MCF 10A (cell line): ENCODE data around the gene GATAD2A. TPM values are rescaled to one million over a fixed set of nuclear protein-coding genes. Genes with fewer than 3 reads are reported as not detected.

ENCODE experiments used
- BruUV-seq: library from RNA; stranded (reverse); fragments of 400-500 nt; replicated peaks from 2 replicates; lab custom pipeline; 2021; lab: Mats Ljungman, UMichigan
- CTCF ChIA-PET: fragments of 300-600 bp; sonication (Branson Sonifier 250); formaldehyde crosslinking; extraction: SDS; loops from one replicate; lab custom pipeline; 2021; ENCODE audit warnings: antibody characterized with exemption, inconsistent platforms; lab: Yijun Ruan, JAX
- POLR2A ChIA-PET: fragments of 300-600, 350-650 bp; sonication (Branson Sonifier 250); formaldehyde crosslinking; extraction: SDS; loops from one replicate; lab custom pipeline; 2020; ENCODE audit warnings: antibody characterized with exemption, inconsistent platforms; lab: Yijun Ruan, JAX
- DNase-seq: peaks from one replicate; pipeline ENCODE4 v3.0.0-alpha.2; 2018; ENCODE audit not compliant: unreplicated experiment
- H3K27ac Mint-ChIP-seq: one replicate; pipeline ENCODE4 v1.8.0; 2022; ENCODE audit warnings: mild to moderate bottlenecking, low read depth, mixed read lengths; ENCODE audit not compliant: unreplicated experiment
- H3K27me3 Mint-ChIP-seq: one replicate; pipeline ENCODE4 v1.8.0; 2022; ENCODE audit warnings: mixed read lengths; ENCODE audit not compliant: insufficient read depth, unreplicated experiment
- H3K36me3 Mint-ChIP-seq: one replicate; pipeline ENCODE4 v1.8.0; 2022; ENCODE audit warnings: mild to moderate bottlenecking, moderate library complexity, mixed read lengths; ENCODE audit not compliant: insufficient read depth, unreplicated experiment
- H3K4me1 Mint-ChIP-seq: one replicate; pipeline ENCODE4 v1.8.0; 2022; ENCODE audit warnings: mixed read lengths; ENCODE audit not compliant: insufficient read depth, unreplicated experiment
- H3K4me3 Mint-ChIP-seq: one replicate; pipeline ENCODE4 v1.8.0; 2022; ENCODE audit warnings: mild to moderate bottlenecking, moderate library complexity, mixed read lengths; ENCODE audit not compliant: unreplicated experiment
- H3K9me3 Mint-ChIP-seq: one replicate; pipeline ENCODE4 v1.8.0; 2022; ENCODE audit warnings: mixed read lengths; ENCODE audit not compliant: unreplicated experiment
- intact Hi-C: fragments of 100-400 bp; cut with micrococcal nuclease; formaldehyde crosslinking; loops from 2 replicates; pipeline ENCODE4 v1.14.1; 2022
- total RNA-seq: library from RNA; stranded (reverse); gene quantifications from 2 replicates; pipeline ENCODE4 v1.2.3, GENCODE V29; 2022
- TF ChIP-seq, protein P1 (sequence below): fragments of 200-600 bp; IDR thresholded peaks from one replicate; pipeline ENCODE4 v1.8.0; 2022; ENCODE audit warnings: antibody characterized with exemption, mild to moderate bottlenecking; ENCODE audit not compliant: unreplicated experiment

Gene GATAD2A
- total RNA-seq, 1 experiment from 2014 or later, result 91.5 TPM

DNA sequence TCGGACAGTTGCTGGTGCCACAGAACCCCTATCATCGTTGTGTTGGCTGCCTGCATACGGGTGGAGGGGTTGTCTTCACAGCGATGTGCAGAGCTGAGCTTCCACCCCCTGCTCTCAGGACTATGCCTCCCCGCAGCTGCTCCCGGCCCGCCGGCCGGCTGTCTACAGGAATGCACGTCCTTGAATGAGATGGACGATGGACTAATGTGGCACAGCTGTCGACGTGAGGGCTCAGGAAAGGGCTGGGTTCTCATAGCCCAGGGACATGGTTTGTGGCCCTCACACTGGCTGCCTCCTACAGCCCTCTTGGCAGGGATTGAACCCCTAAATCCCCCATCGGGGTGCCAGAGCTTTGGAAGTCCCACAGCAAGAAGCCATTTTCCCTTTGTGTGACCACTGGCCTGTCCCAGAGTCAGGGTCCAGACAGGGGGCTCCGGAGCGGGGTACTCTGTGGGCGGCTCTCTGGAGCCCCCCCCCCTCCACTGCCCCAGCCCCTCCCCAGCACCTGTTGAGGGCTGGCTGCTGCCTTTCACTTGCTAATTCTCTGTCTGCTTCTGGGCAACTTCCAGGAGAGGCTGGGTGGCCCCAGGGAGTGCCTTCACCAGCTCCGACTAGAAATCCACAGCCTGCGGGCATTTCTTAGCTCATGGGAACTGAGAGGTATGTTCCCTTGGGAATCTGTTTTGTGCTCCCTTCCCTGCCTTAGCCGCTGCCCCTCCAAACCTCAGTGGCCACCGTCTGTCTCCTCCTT is 69.7 kb downstream of the GATAD2A start:
- Mint-ChIP-seq H3K4me1 (peaks cover 4% of the 10 kb centered on the region), H3K27ac (peak overlapping the region; percentile 31), H3K27me3 (no peaks in the 10 kb centered on the region), H3K4me3 (no peak overlapping the region), H3K9me3 (no peaks in the 10 kb centered on the region), H3K36me3 (peaks cover 17% of the 10 kb centered on the region)
- ChIA-PET POLR2A (interaction anchor here (0.6 to 1.0 kb wide), 2 partner anchors 39 to 90 kb away, joined by 3 read pairs; no protein-coding TSS in a partner anchor), CTCF (interaction anchor here (0.6 to 2.3 kb wide), 5 partner anchors 15 to 113 kb away, joined by 3 to 16 read pairs (median 4); no protein-coding TSS in a partner anchor)
- TF ChIP-seq, protein P1, sequence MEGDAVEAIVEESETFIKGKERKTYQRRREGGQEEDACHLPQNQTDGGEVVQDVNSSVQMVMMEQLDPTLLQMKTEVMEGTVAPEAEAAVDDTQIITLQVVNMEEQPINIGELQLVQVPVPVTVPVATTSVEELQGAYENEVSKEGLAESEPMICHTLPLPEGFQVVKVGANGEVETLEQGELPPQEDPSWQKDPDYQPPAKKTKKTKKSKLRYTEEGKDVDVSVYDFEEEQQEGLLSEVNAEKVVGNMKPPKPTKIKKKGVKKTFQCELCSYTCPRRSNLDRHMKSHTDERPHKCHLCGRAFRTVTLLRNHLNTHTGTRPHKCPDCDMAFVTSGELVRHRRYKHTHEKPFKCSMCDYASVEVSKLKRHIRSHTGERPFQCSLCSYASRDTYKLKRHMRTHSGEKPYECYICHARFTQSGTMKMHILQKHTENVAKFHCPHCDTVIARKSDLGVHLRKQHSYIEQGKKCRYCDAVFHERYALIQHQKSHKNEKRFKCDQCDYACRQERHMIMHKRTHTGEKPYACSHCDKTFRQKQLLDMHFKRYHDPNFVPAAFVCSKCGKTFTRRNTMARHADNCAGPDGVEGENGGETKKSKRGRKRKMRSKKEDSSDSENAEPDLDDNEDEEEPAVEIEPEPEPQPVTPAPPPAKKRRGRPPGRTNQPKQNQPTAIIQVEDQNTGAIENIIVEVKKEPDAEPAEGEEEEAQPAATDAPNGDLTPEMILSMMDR, result no peak
- no peak for DNase-seq
- intact Hi-C loops, result no loop called here
- no TSS peak for BruUV-seq

DNA sequence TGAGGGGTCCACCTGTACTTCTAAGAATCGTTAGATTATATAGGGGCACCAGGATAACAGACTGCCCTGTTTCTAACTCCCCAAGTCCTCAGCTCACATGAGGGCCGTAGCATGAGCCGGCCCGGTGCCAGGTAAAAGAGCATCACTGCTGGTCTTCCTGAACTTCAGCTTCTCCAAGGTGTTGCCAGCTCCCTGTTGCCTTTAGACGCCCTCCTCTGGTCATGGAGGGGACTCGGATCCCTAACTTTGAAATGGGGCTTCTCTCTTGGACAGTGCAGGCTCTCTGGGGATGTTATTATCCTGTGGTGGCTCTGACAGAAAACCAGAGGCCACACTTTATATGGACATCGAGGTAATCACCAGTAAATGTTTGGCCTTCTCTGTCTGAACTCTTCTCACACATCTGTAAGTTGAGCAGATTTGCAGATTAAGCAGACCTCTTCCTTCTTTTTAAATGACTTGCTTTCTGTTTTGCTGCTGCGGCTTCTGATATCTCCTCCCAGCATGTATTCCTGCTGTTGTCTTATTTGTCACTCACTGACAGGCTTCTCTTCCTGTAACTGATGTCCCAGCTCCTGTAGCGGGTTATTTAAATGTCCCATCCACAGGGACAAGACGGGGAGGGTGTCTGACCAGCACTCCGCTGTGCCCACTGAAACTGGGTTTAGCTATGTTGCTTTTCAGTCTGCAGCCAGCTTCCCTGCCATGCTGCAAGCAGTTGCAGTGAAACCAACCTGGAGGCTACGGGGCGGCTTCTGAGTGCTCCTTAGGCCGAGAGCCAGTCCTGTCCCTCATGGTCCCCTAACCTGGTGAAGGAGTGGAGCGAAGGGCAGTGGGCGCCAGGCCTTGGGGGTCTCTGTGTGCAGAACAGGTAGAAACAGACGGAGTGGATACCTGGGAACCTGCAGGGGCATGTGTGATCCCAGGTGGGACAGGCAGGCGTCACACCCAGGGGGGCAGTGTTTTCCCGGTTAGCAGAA is 70.7 kb downstream of the GATAD2A start:
- DNase-seq, result peak; percentile 43
- Mint-ChIP-seq H3K27ac (peak overlapping the region; percentile 31), H3K4me3 (no peak overlapping the region), H3K36me3 (peaks cover 12% of the 10 kb centered on the region), H3K27me3 (no peaks in the 10 kb centered on the region), H3K9me3 (no peaks in the 10 kb centered on the region), H3K4me1 (peaks cover 4% of the 10 kb centered on the region)
- ChIA-PET POLR2A (interaction anchor here (0.6 to 1.0 kb wide), 2 partner anchors 40 to 91 kb away, joined by 3 read pairs; no protein-coding TSS in a partner anchor), CTCF (interaction anchor here (0.6 to 2.3 kb wide), 7 partner anchors 11 to 112 kb away, joined by 3 to 16 read pairs (median 3); no protein-coding TSS in a partner anchor)
- TF ChIP-seq, protein P1, result peak; percentile 22
- intact Hi-C loops, result no loop called here
- BruUV-seq, result no TSS peak

DNA sequence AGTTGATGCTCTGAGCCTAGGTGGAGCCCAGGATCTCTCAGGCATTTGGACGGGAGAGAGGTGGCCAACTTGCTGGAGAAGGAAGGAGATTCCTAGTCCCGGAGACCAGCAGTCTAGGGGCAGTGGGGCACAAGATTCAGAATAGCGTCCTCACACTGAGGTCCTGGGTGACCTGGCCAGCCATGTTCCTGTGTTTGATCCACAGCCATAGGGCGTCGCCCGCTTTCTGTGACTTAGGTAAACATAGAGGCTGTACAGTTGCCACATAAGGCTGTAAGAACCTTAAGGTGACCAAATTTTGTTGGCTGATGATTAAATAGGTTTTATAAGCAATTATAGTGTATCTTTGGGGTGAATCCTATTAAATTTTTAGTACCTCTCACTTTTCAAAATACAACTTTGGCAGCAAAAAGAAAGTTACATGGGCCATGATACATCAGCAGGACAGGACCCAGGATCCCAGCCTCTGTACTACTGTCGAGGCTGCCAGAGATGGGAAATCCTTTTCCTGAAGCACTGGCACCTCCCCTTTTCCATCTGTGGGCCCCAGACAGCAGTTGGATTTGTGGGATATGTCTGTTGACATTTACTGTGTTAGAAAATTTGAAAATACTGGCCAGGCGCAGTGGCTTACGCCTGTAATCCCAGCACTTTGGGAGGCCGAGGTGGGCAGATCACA is 72.4 kb downstream of the GATAD2A start:
- CTCF ChIA-PET, result interaction anchor here (0.9 to 2.3 kb wide), 2 partner anchors 9 to 12 kb away, joined by 4 to 16 read pairs; no protein-coding TSS in a partner anchor
- Mint-ChIP-seq H3K4me3 (no peak overlapping the region), H3K4me1 (peaks cover 4% of the 10 kb centered on the region), H3K27ac (no peak overlapping the region), H3K36me3 (peaks cover 22% of the 10 kb centered on the region), H3K9me3 (no peaks in the 10 kb centered on the region), H3K27me3 (no peaks in the 10 kb centered on the region)
- TF ChIP-seq, protein P1, result no peak
- no peak for DNase-seq
- no TSS peak for BruUV-seq
- intact Hi-C loops, result no loop called here
- POLR2A ChIA-PET, result interaction anchor here (0.6 kb wide), 1 partner anchor 136 kb away, joined by 3 read pairs; no protein-coding TSS in a partner anchor
